Activated naive CD4-positive, alpha-beta T cell treated with anti-CD3 and anti-CD28 coated beads for 36 hours (primary cell): ENCODE results near the gene ARF1. TPM values are rescaled to one million over a fixed set of nuclear protein-coding genes. Genes with fewer than 3 reads are reported as not detected.
A peak's percentile ranks its signal among the peaks of the same experiment; 100 is the strongest.

Experiments
- CTCF ChIA-PET: fragments of 350-600 bp; sonication (Branson Sonifier 250); formaldehyde crosslinking; loops from one replicate; lab custom pipeline; 2021; ENCODE audit warnings: antibody characterized with exemption; lab: Charles Lee
- DNase-seq: peaks from one replicate; pipeline ENCODE4 v3.0.0-alpha.2; 2020
- H3K27ac Mint-ChIP-seq: one replicate; pipeline ENCODE4 v1.8.0; 2021; ENCODE audit warnings: mild to moderate bottlenecking, mixed read lengths
- H3K27me3 Mint-ChIP-seq: one replicate; pipeline ENCODE4 v1.8.0; 2021; ENCODE audit warnings: low read depth, mixed read lengths
- H3K36me3 Mint-ChIP-seq: one replicate; pipeline ENCODE4 v1.8.0; 2021; ENCODE audit warnings: low read depth, mixed read lengths
- H3K4me1 Mint-ChIP-seq: one replicate; pipeline ENCODE4 v1.8.0; 2021; ENCODE audit warnings: low read depth, mixed read lengths
- H3K4me3 Mint-ChIP-seq: one replicate; pipeline ENCODE4 v1.8.0; 2021; ENCODE audit warnings: mild to moderate bottlenecking, moderate library complexity, mixed read lengths
- H3K9me3 Mint-ChIP-seq: one replicate; pipeline ENCODE4 v1.8.0; 2021; ENCODE audit warnings: mixed read lengths
- intact Hi-C: fragments of 100-400 bp; cut with micrococcal nuclease; formaldehyde crosslinking; loops from one replicate; pipeline ENCODE4 v1.15.1; 2023
- total RNA-seq, 2 experiments: library from RNA; stranded (reverse); gene quantifications; one replicate each; pipeline ENCODE4 v1.2.3, GENCODE V29; 2021

ARF1 gene
- total RNA-seq, 2 experiments from 2014 or later: 346 to 358 TPM

GRCh38 chr1:228077565-228078330 is 4.8 kb upstream of the ARF1 start:
- peak; percentile 3 for DNase-seq
- H3K27ac Mint-ChIP-seq: no peak overlapping the region
- intact Hi-C loops: no loop called here
- H3K36me3 Mint-ChIP-seq: peaks cover 3% of the 10 kb centered on the region
- no peak overlapping the region for H3K4me3 Mint-ChIP-seq
- CTCF ChIA-PET: interaction anchor here (0.6 to 1.2 kb wide), 2 partner anchors 78 to 353 kb away, joined by 3 to 6 read pairs; no protein-coding TSS in a partner anchor
- H3K27me3 Mint-ChIP-seq: no peaks in the 10 kb centered on the region
- H3K9me3 Mint-ChIP-seq: no peaks in the 10 kb centered on the region
- peaks cover 14% of the 10 kb centered on the region for H3K4me1 Mint-ChIP-seq

GRCh38 chr1:228079013-228079412 is 3.5 kb upstream of the ARF1 start:
- peaks cover 18% of the 10 kb centered on the region for H3K4me1 Mint-ChIP-seq
- peaks cover 12% of the 10 kb centered on the region for H3K36me3 Mint-ChIP-seq
- no peaks in the 10 kb centered on the region for H3K9me3 Mint-ChIP-seq
- intact Hi-C loops: no loop called here
- H3K27me3 Mint-ChIP-seq: no peaks in the 10 kb centered on the region
- DNase-seq: peak; percentile 2
- CTCF ChIA-PET: interaction anchor here (1.4 kb wide), 1 partner anchor 80 kb away, joined by 3 read pairs; no protein-coding TSS in a partner anchor
- no peak overlapping the region for H3K27ac Mint-ChIP-seq
- H3K4me3 Mint-ChIP-seq: no peak overlapping the region

- Mint-ChIP-seq H3K4me3 (no peak overlapping the region), H3K27ac (no peak overlapping the region), H3K27me3 (no peaks in the 10 kb centered on the region), H3K36me3 (peaks cover 18% of the 10 kb centered on the region), H3K9me3 (no peaks in the 10 kb centered on the region), H3K4me1 (peaks cover 25% of the 10 kb centered on the region)
- intact Hi-C loops: loop anchor here (5.0 kb wide), 1 partner anchor 77 kb away; no protein-coding TSS in a partner anchor
- DNase-seq: no peak
- CTCF ChIA-PET: interaction anchor here (1.4 kb wide), 1 partner anchor 80 kb away, joined by 3 read pairs; no protein-coding TSS in a partner anchor
Observed at GRCh38 chr1:228079601-228080263, 2.8 kb upstream of the ARF1 start.

GRCh38 chr1:228081144-228081543 is 1.4 kb upstream of the ARF1 start:
- DNase-seq: no peak
- Mint-ChIP-seq H3K36me3 (peaks cover 25% of the 10 kb centered on the region), H3K27ac (peak overlapping the region; percentile 69), H3K4me3 (peak overlapping the region; percentile 93), H3K4me1 (peaks cover 39% of the 10 kb centered on the region), H3K9me3 (no peaks in the 10 kb centered on the region), H3K27me3 (no peaks in the 10 kb centered on the region)
- intact Hi-C loops: loop anchor here (5.0 kb wide), 1 partner anchor 79 kb away; no protein-coding TSS in a partner anchor
- CTCF ChIA-PET: interaction anchor here (0.6 kb wide), 1 partner anchor 56 kb away, joined by 4 read pairs; no protein-coding TSS in a partner anchor

GRCh38 chr1:228081578-228082213 is 812 bp upstream of the ARF1 start:
- Mint-ChIP-seq H3K27ac (peak overlapping the region; percentile 69), H3K4me3 (peak overlapping the region; percentile 93), H3K4me1 (peaks cover 45% of the 10 kb centered on the region), H3K27me3 (no peaks in the 10 kb centered on the region), H3K9me3 (no peaks in the 10 kb centered on the region), H3K36me3 (peaks cover 28% of the 10 kb centered on the region)
- intact Hi-C loops: loop anchor here (1.0 to 5.0 kb wide), 8 partner anchors 22 to 377 kb away; partner anchors contain the start of genes C1orf35, GUK1 and MRPL55
- CTCF ChIA-PET: interaction anchor here (0.6 kb wide), 1 partner anchor 56 kb away, joined by 4 read pairs; no protein-coding TSS in a partner anchor
- no peak for DNase-seq

GRCh38 chr1:228082918-228083870 is 686 bp downstream of the ARF1 start:
- Mint-ChIP-seq H3K4me3 (peak overlapping the region; percentile 93), H3K36me3 (peaks cover 35% of the 10 kb centered on the region), H3K27ac (peak overlapping the region; percentile 96), H3K9me3 (no peaks in the 10 kb centered on the region), H3K4me1 (peaks cover 59% of the 10 kb centered on the region), H3K27me3 (no peaks in the 10 kb centered on the region)
- DNase-seq: peak; percentile 58
- CTCF ChIA-PET: interaction anchor here (1.0 to 1.1 kb wide), 2 partner anchors 12 to 82 kb away, joined by 3 read pairs; partner anchors contain the start of gene IBA57
- intact Hi-C loops: loop anchor here (1.0 to 5.0 kb wide), 8 partner anchors 20 to 376 kb away; partner anchors contain the start of genes C1orf35, GUK1 and MRPL55

GRCh38 chr1:228083871-228084278 is 1.4 kb downstream of the ARF1 start:
- intact Hi-C loops: loop anchor here (2.0 to 5.0 kb wide), 4 partner anchors 82 to 375 kb away; a partner anchor contains a TSS
- Mint-ChIP-seq H3K27ac (peak overlapping the region; percentile 96), H3K4me3 (peak overlapping the region; percentile 93), H3K9me3 (no peaks in the 10 kb centered on the region), H3K36me3 (peaks cover 39% of the 10 kb centered on the region), H3K27me3 (no peaks in the 10 kb centered on the region), H3K4me1 (peaks cover 64% of the 10 kb centered on the region)
- CTCF ChIA-PET: interaction anchor here (1.0 to 1.1 kb wide), 2 partner anchors 11 to 81 kb away, joined by 3 read pairs; partner anchors contain the start of gene IBA57
- no peak for DNase-seq

- H3K27me3 Mint-ChIP-seq: no peaks in the 10 kb centered on the region
- intact Hi-C loops: loop anchor here (5.0 kb wide), 1 partner anchor 82 kb away; no protein-coding TSS in a partner anchor
- DNase-seq: no peak
- peak overlapping the region; percentile 93 for H3K4me3 Mint-ChIP-seq
- peaks cover 43% of the 10 kb centered on the region for H3K36me3 Mint-ChIP-seq
- peaks cover 66% of the 10 kb centered on the region for H3K4me1 Mint-ChIP-seq
- no peaks in the 10 kb centered on the region for H3K9me3 Mint-ChIP-seq
- peak overlapping the region; percentile 96 for H3K27ac Mint-ChIP-seq
- CTCF ChIA-PET: interaction anchor here (1.0 to 1.1 kb wide), 2 partner anchors 11 to 81 kb away, joined by 3 read pairs; partner anchors contain the start of gene IBA57
Observed at GRCh38 chr1:228084325-228084724, 1.8 kb downstream of the ARF1 start.

GRCh38 chr1:228084797-228085196 is 2.3 kb downstream of the ARF1 start:
- peaks cover 43% of the 10 kb centered on the region for H3K36me3 Mint-ChIP-seq
- H3K27me3 Mint-ChIP-seq: no peaks in the 10 kb centered on the region
- no peak for DNase-seq
- H3K27ac Mint-ChIP-seq: peak overlapping the region; percentile 96
- CTCF ChIA-PET: interaction anchor here (1.1 kb wide), 1 partner anchor 80 kb away, joined by 3 read pairs; the partner anchor contains the start of gene IBA57
- H3K4me3 Mint-ChIP-seq: peak overlapping the region; percentile 93
- peaks cover 69% of the 10 kb centered on the region for H3K4me1 Mint-ChIP-seq
- H3K9me3 Mint-ChIP-seq: no peaks in the 10 kb centered on the region
- intact Hi-C loops: loop anchor here (5.0 kb wide), 1 partner anchor 82 kb away; no protein-coding TSS in a partner anchor

- CTCF ChIA-PET: no interaction called here
- intact Hi-C loops: no loop called here
- Mint-ChIP-seq H3K27ac (peak overlapping the region; percentile 71), H3K4me1 (peaks cover 71% of the 10 kb centered on the region), H3K9me3 (no peaks in the 10 kb centered on the region), H3K27me3 (no peaks in the 10 kb centered on the region), H3K36me3 (peaks cover 45% of the 10 kb centered on the region), H3K4me3 (peak overlapping the region; percentile 93)
- no peak for DNase-seq
Observed at GRCh38 chr1:228085287-228085951, 2.9 kb downstream of the ARF1 start.
